ENCODE measurements around the gene SPRYD4. TPM values are rescaled to one million over a fixed set of nuclear protein-coding genes. Genes with fewer than 3 reads are reported as not detected.

Gene SPRYD4
- total and polyA plus RNA-seq, 9 of the 15 experiments (the other 6 are each of a cell fraction or from before 2014, with no cell fraction given) = 1.8 to 4.7 (median 2.8) TPM

- TF ChIP-seq TBL1XR1 (IDR thresholded peaks at IDR 0.05; ENCODE audit: low read length in 2 of 2) = no peak
These were observed 52.1 kb downstream of the SPRYD4 start (continued) for GRCh38 chr12:56520506-56520905.

GRCh38 chr12:56521209-56521589, 52.8 kb downstream of the SPRYD4 start:
- no peak overlapping the region; the same call in 1 of the 2 replicates for H3K4me3 ChIP-seq
- H3K9ac ChIP-seq (ENCODE audit: insufficient read depth in 1 of 2, low read depth in 2 of 2, low read length in 2 of 2) = no peak overlapping the region
- H3K9me3 ChIP-seq (replicated peaks; ENCODE audit: control insufficient read depth, insufficient read depth, low read depth, low read length) = no peaks in the 10 kb centered on the region
- no peak for DNase-seq (ENCODE audit: extremely low read depth in 1 of 4, low spot score in 3 of 4)
- no peaks in the 10 kb centered on the region for H3K9me1 ChIP-seq (ENCODE audit: control insufficient read depth, insufficient read depth, low read length)
- no peaks in the 10 kb centered on the region for H3K36me3 ChIP-seq (ENCODE audit: control insufficient read depth, insufficient read depth, low read length)
- no peaks in the 10 kb centered on the region for H4K20me1 ChIP-seq (replicated peaks; ENCODE audit: control insufficient read depth, insufficient read depth, low read length)
- H3K4me2 ChIP-seq (ENCODE audit: insufficient read depth, low read length) = 0 out of 2 replicates have a peak overlapping the region, but pooled peaks have one; percentile 46
- peak overlapping the region; percentile 34; the same call in 1 of the 2 replicates for H2AFZ ChIP-seq (ENCODE audit: low read depth, low read length)
- no peak overlapping the region for H3K27ac ChIP-seq (ENCODE audit: extremely low read depth, low read depth, low read length)
- no peak for FAIRE-seq
- H3K79me2 ChIP-seq (ENCODE audit: control insufficient read depth, insufficient read depth, low read length) = no peaks in the 10 kb centered on the region
- POLR2A ChIA-PET = interaction anchor here (0.8 to 1.4 kb wide), 3 partner anchors 13 to 18 kb away, joined by 3 to 5 read pairs (median 4); no protein-coding TSS in a partner anchor
- BruUV-seq (replicated peaks) = no TSS peak
- no peaks in the 10 kb centered on the region for H3K27me3 ChIP-seq (ENCODE audit: control insufficient read depth in 2 of 2, insufficient read depth in 2 of 2, low read length in 2 of 2)
- H3K4me1 ChIP-seq (replicated peaks in 1 of 2; ENCODE audit: control insufficient read depth in 2 of 2, insufficient read depth in 2 of 2, low read length in 2 of 2) = peaks cover 3 to 7% of the 10 kb centered on the region in 2 experiments; a peak in 1 of 5 replicates
- CTCF ChIA-PET (ENCODE audit: low intra/inter-chr PET ratio) = no interaction called here
- peak; percentile 17; the same call in 1 of the 2 replicates for TF ChIP-seq ZNF384 (IDR thresholded peaks at IDR 0.05; ENCODE audit: low read depth, low read length)
- TF ChIP-seq FOSL1 (tag; conservative IDR thresholded peaks at IDR 0.05) = no peak
- TF ChIP-seq EGR1 (conservative IDR thresholded peaks at IDR 0.05) = peak; percentile 50; the same call in 1 of the 2 replicates
- no peak; the same call in 1 of the 3 replicates for ATAC-seq
- 52% methylated on average over 5 of the region's 8 CpGs for WGBS (ENCODE audit: insufficient coverage, low coverage, missing lambda C conversion rate)
- in situ Hi-C loops (cut with MboI) = loop anchor here (5.0 kb wide), 1 partner anchor 41 kb away; no protein-coding TSS in a partner anchor
- intact Hi-C loops (cut with micrococcal nuclease) = no loop called here

All from K562 (cell line).